NT2/D1 (cell line): ENCODE measurements around the gene RPL14.
A peak's percentile ranks its signal among the peaks of the same experiment; 100 is the strongest.

Experiments
- DNase-seq: peaks from one replicate; pipeline ENCODE4 v3.0.0-alpha.2; 2011; ENCODE audit warnings: low read depth, low spot score
- H3K27me3 ChIP-seq: 2 replicates; pipeline ENCODE4 v1.6.0; 2011; ENCODE audit warnings: mild to moderate bottlenecking; ENCODE audit not compliant: insufficient read length, insufficient read depth
- H3K36me3 ChIP-seq: 2 replicates; pipeline ENCODE4 v1.6.1; 2011; ENCODE audit warnings: mild to moderate bottlenecking, low read length, mixed read lengths; ENCODE audit not compliant: insufficient read depth, insufficient read length
- H3K4me1 ChIP-seq: 2 replicates; pipeline ENCODE4 v1.5.1; 2011; ENCODE audit not compliant: insufficient read depth, insufficient read length
- H3K4me3 ChIP-seq: 2 replicates; pipeline ENCODE4 v1.5.1; 2011; ENCODE audit warnings: low read depth; ENCODE audit not compliant: insufficient read length
- H3K9ac ChIP-seq: 2 replicates; pipeline ENCODE4 v1.6.0; 2011; ENCODE audit warnings: low read depth; ENCODE audit not compliant: insufficient read length
- H3K9me3 ChIP-seq: 2 replicates; pipeline ENCODE4 v1.5.1; 2011; ENCODE audit warnings: mild to moderate bottlenecking, low read length; ENCODE audit not compliant: insufficient read depth
- SUZ12 ChIP-seq: IDR thresholded peaks from 2 replicates; pipeline ENCODE4 v1.6.1; 2011; ENCODE audit not compliant: insufficient read length, insufficient read depth; ENCODE audit errors: extremely low read depth
- YY1 ChIP-seq: IDR thresholded peaks from 2 replicates; pipeline ENCODE4 v1.6.1; 2011; ENCODE audit not compliant: insufficient read length, insufficient read depth
- ZNF274 ChIP-seq: IDR thresholded peaks from 2 replicates; pipeline ENCODE4 v1.6.1; 2011; ENCODE audit warnings: mild to moderate bottlenecking, low read depth, low read length

Gene RPL14

GRCh38 chr3:40437889-40438288 lies 19.2 kb upstream of the RPL14 start:
- no peak for DNase-seq
- H3K36me3 ChIP-seq, result no peaks in the 10 kb centered on the region
- no peaks in the 10 kb centered on the region for H3K9me3 ChIP-seq
- TF ChIP-seq ZNF274, result no peak
- no peak for TF ChIP-seq YY1
- no peak for TF ChIP-seq SUZ12
- no peak overlapping the region for H3K9ac ChIP-seq
- H3K4me3 ChIP-seq, result no peak overlapping the region
- no peaks in the 10 kb centered on the region for H3K27me3 ChIP-seq
- no peaks in the 10 kb centered on the region for H3K4me1 ChIP-seq

GRCh38 chr3:40445062-40445461 lies 12.1 kb upstream of the RPL14 start:
- TF ChIP-seq SUZ12 (no peak), ZNF274 (no peak), YY1 (no peak)
- H3K9me3 ChIP-seq, result no peaks in the 10 kb centered on the region
- no peak overlapping the region for H3K4me3 ChIP-seq
- DNase-seq, result no peak
- H3K27me3 ChIP-seq, result no peaks in the 10 kb centered on the region
- no peak overlapping the region for H3K9ac ChIP-seq
- no peaks in the 10 kb centered on the region for H3K36me3 ChIP-seq
- H3K4me1 ChIP-seq, result no peaks in the 10 kb centered on the region

- Histone ChIP-seq H3K36me3 (peaks cover 3% of the 10 kb centered on the region), H3K4me1 (no peaks in the 10 kb centered on the region), H3K4me3 (no peak overlapping the region), H3K9me3 (no peaks in the 10 kb centered on the region), H3K27me3 (no peaks in the 10 kb centered on the region), H3K9ac (no peak overlapping the region)
- no peak for TF ChIP-seq YY1
- DNase-seq, result no peak
Observed at GRCh38 chr3:40445880-40446279, 11.3 kb upstream of the RPL14 start.

GRCh38 chr3:40450438-40450837 lies 6.7 kb upstream of the RPL14 start:
- H3K27me3 ChIP-seq, result no peaks in the 10 kb centered on the region
- H3K9me3 ChIP-seq, result no peaks in the 10 kb centered on the region
- H3K4me1 ChIP-seq, result no peaks in the 10 kb centered on the region
- no peak overlapping the region for H3K9ac ChIP-seq
- peaks cover 3% of the 10 kb centered on the region for H3K36me3 ChIP-seq
- no peak for DNase-seq
- H3K4me3 ChIP-seq, result no peak overlapping the region
- TF ChIP-seq YY1, result no peak
- no peak for TF ChIP-seq SUZ12
- no peak for TF ChIP-seq ZNF274

GRCh38 chr3:40451551-40451950 lies 5.6 kb upstream of the RPL14 start:
- Histone ChIP-seq H3K36me3 (peaks cover 3% of the 10 kb centered on the region), H3K9me3 (no peaks in the 10 kb centered on the region), H3K4me3 (no peak overlapping the region), H3K9ac (no peak overlapping the region), H3K4me1 (no peaks in the 10 kb centered on the region), H3K27me3 (no peaks in the 10 kb centered on the region)
- no peak for DNase-seq
- TF ChIP-seq YY1 (no peak), SUZ12 (no peak), ZNF274 (no peak)

- H3K9me3 ChIP-seq, result no peaks in the 10 kb centered on the region
- H3K36me3 ChIP-seq, result peaks cover 3% of the 10 kb centered on the region
- no peaks in the 10 kb centered on the region for H3K4me1 ChIP-seq
- H3K9ac ChIP-seq, result peak overlapping the region; percentile 85
- no peaks in the 10 kb centered on the region for H3K27me3 ChIP-seq
- TF ChIP-seq ZNF274 (no peak), SUZ12 (no peak), YY1 (no peak)
- DNase-seq, result no peak
- H3K4me3 ChIP-seq, result peak overlapping the region; percentile 74
Observed at GRCh38 chr3:40452057-40452456, 5.1 kb upstream of the RPL14 start.

- H3K36me3 ChIP-seq, result peaks cover 5% of the 10 kb centered on the region
- TF ChIP-seq ZNF274, result no peak
- TF ChIP-seq SUZ12, result no peak
- no peak for TF ChIP-seq YY1
- no peaks in the 10 kb centered on the region for H3K9me3 ChIP-seq
- peak overlapping the region; percentile 85 for H3K9ac ChIP-seq
- H3K4me1 ChIP-seq, result no peaks in the 10 kb centered on the region
- H3K4me3 ChIP-seq, result peak overlapping the region; percentile 74
- no peaks in the 10 kb centered on the region for H3K27me3 ChIP-seq
- no peak for DNase-seq
Observed at GRCh38 chr3:40452562-40452875, 4.6 kb upstream of the RPL14 start.

- no peak for TF ChIP-seq ZNF274
- TF ChIP-seq YY1, result peak; percentile 96
- Histone ChIP-seq H3K4me3 (peak overlapping the region; percentile 74), H3K9ac (peak overlapping the region; percentile 85), H3K36me3 (peaks cover 11% of the 10 kb centered on the region), H3K4me1 (no peaks in the 10 kb centered on the region), H3K27me3 (no peaks in the 10 kb centered on the region), H3K9me3 (no peaks in the 10 kb centered on the region)
- peak; percentile 99 for DNase-seq
Observed at GRCh38 chr3:40452876-40453730, 4.0 kb upstream of the RPL14 start.
